HG03565 (cell line): ENCODE measurements around the gene CNTNAP2.
"Not testable (repeated sequence)": the region's sequence is repeated elsewhere in the genome, so short reads cannot be mapped to it uniquely, and the experiment has no call there.

Source experiments
- ATAC-seq: cut with Tn5 transposase; IDR thresholded peaks from one replicate; pipeline ENCODE4 v1.9.1; 2021; ENCODE audit warnings: mild to moderate bottlenecking, moderate library complexity; ENCODE audit not compliant: unreplicated experiment

CNTNAP2 gene

GRCh38 chr7:147586526-147586925 is 1469.9 kb downstream of the CNTNAP2 start:
- no peak for ATAC-seq

DNA sequence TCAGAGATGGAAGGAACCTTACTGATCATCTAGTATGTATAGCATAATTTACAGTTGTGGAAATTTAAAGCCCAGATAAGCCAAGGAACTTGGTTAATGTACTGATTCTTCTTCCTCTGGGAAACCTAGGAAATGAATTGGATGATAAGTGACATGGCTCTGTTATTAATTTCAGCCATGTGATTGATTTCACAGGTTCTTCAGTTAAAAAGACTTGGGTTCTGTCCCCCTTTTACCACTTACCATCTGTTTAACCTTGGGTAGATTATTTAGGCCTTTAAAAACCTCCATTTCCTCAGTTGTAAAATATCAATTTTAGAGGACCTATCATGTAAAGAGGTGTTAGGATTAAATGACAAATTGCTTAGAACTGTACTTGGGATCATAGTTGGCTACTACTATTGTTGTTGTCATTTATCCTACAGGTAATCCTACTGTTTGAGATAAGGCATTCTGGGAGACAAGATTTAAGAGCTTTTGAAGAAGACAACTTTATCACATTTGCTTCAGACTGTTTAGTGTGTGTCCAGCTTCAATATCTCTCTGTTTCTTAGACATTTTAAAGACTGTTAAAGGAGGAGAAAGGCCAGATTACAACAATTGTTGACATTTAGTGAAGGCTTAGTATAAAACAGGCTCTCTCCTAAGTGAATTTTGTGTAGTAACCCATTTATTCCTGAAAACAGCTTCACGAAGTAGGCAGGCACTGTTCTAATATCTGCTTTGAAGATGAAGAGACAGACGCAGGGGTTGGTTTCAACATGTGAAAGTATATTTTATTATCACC is 1476.9 kb downstream of the CNTNAP2 start:
- no peak for ATAC-seq

DNA sequence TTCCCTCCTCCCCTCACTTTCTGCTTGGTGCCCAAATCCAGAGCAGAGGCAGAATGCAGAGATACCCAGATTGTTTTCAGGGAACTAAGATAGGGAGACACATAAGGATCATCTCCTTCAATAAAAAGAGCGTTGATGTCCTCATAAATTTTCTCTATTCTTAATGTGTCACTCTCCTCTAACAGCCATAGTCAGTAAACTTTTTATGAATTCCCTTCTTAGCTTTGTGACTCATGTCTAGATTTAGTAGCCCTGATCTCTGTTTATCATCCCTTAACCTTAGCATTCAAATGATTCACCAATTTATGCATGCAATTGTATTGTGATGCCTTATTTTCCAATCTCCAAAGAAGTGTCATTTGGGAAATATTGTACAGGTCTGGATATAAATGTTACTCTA is 1478.4 kb downstream of the CNTNAP2 start:
- no peak for ATAC-seq

DNA sequence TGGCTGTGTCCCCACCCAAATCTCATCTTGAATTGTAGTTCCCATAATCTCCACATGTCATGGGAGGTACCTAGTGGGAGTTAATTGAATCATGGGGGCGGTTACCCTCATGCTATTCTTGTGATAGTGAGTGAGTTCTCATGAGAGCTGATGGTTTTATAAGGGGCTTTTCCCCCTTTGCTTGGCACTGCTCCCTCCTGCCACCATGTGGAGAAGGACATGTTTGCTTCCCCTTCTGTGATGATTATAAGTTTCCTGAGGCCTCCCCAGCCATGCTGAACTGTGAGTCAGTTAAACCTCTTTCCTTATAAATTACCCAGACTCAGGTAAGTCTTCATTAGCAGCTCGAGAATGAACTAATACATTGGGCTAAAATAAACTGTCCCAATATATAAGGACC is 1482.1 kb downstream of the CNTNAP2 start:
- ATAC-seq: not testable (repeated sequence)

DNA sequence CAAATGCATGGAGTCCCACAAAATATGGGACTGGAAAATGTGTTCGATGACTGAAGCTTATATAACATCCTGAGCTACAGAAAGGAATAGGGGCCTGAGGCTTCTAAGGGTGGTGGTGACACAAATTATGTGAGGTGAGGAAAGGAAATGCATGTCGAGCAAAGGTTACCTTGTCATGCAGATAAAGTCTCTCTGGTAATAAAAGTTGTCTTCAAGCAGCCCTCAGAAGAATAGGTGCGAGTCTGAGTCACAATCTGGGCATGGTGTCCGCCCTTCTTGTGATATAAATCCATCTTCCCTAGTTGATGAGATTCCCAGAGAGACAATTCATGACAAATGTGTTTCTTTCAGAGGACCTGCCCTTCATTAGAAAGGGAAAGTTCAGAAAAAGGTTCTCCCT is 1488.7 kb downstream of the CNTNAP2 start:
- no peak for ATAC-seq

DNA sequence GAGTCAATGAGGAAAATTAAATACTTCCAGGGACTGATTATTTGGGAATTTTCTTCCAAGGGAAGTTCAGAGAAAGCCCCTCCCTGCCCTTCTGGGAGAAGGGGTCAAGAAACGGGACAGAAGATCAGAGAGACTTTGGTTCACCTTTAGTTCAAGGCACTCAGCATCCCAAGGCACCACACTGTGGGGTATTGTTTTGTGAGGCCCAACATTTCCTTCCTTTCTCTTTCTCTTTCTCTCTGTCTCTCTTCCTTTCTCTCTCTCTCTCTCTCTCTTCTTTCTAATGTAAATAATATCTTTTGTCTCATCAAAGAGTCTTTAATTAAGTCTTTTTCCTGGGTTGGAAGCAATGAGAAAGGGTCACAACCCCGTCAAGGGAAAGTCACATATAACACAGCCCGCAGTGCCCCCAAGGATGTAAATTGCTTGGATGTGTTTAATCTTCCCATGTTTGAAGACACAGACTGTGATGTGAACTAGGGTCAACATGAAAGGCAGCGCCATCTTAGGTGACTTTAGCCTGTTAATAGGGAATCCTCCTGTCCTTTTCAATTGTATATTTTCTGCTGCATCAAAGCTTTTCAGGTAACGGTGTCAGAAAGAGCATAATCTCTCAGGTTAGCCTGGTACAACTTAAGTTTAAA is 1490.7 kb downstream of the CNTNAP2 start:
- ATAC-seq: no peak

GRCh38 chr7:147611431-147611830 is 1494.8 kb downstream of the CNTNAP2 start:
- ATAC-seq: no peak

DNA sequence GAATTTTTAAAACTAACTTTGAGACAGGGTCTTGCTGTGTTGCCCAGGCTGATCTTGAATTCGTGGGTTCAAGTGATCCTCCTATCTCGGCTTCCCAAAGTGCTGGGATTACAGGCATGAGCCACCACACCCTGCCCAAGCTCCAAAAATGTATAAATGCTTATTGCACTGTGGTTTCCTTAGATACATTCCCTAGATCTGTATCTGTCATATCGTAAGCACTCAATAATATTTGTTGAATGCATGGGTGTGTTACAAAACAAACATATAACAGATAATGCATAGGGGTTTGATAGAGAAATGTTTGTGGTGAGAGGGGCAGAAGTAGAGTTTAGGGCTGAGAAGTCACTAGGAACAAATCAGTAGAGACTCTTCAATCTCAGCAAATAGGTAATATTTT is 1518.7 kb downstream of the CNTNAP2 start:
- ATAC-seq: no peak

GRCh38 chr7:147636553-147636952 is 1520.0 kb downstream of the CNTNAP2 start:
- no peak for ATAC-seq

GRCh38 chr7:147638566-147638965 is 1522.0 kb downstream of the CNTNAP2 start:
- no peak for ATAC-seq

- no peak for ATAC-seq
Observed at GRCh38 chr7:147639037-147639436, 1522.4 kb downstream of the CNTNAP2 start.

GRCh38 chr7:147639751-147640150 is 1523.2 kb downstream of the CNTNAP2 start:
- no peak for ATAC-seq

DNA sequence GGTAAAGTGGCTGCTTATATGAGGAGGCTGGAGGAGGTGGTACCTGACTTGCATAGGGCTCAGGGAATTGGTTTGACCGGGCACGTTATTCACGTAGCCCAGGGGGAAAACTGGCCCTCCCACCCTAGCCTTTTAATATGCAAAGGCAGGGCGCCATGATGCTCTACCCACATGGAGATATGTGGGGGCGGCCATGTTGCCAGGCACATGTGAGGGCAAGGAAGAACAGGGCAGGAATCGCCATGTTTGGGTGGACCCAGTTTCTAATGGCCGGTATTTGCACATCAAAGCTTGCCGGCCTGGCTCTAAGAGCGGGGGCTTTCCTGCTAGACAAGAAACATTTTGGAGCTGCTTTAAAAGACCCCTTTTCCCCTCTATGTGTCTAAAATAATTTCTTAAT is 1524.2 kb downstream of the CNTNAP2 start:
- ATAC-seq: no peak

DNA sequence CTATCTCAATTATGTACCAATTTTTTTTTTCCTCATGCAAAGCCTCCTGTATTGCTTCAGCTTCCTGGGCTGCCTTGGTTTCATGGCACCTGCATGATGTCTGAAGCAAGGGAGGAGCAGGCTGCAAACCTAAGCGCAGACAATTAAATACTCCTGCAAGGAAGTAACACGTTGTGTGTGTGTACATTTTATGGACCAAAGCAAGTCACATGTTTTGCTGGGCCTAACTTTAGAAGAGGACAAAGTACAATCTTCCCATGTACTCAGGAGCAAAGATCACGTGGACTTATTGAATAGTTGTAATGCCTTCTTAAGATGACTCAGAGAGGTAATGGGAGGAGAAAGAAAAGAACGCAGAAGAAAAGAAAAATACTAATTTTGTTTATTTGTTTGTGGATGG is 1530.0 kb downstream of the CNTNAP2 start:
- no peak for ATAC-seq

DNA sequence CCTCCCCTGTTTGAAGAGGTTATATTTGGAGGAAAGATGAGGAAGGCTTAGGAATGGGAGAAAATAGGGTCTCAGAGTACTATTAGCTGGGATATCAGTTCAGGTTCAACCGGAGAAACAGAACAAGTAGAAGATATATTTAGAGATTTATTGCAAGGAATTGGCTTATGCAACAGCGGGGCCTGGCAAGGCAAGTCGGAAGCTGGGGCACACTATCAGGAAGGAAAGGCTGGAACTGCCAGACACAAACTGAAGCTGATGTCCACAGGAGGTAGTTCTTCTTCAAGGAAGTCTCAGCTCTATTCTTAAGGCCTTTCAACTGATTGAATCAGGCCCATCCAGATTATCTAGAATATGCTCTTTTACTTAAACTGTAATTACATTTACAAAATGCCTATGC is 1534.4 kb downstream of the CNTNAP2 start:
- no peak for ATAC-seq

GRCh38 chr7:147651601-147652000 is 1535.0 kb downstream of the CNTNAP2 start:
- no peak for ATAC-seq

GRCh38 chr7:147653456-147653855 is 1536.9 kb downstream of the CNTNAP2 start:
- no peak for ATAC-seq

DNA sequence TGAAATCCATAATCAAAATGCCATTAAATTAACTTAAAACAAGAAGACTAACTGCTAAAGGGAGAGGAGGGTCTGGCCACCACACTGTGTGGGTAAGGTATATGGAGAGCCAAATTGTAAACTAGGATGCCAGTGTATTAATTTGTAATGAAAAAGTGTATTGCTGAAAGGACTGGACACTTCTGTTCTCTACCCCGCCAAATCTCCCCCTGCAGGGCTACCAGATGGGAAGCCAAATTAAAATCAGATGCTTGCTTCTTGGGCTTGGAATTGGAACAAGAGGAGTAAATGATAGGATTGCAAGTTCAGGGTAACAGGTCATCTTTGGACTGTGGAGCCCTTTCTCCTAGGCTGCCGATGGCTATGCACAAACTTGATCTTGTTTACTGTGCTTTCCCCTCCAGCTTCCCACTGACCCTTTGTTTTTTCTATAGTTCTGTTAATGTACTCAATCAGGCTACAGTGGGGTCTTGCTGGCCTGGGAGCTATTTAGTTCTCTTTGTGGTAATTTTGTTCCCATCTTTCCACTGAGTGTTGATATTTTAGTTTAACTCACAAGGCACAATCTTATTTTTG is 1541.9 kb downstream of the CNTNAP2 start:
- no peak for ATAC-seq

- ATAC-seq: no peak
Observed at GRCh38 chr7:147659036-147659995, 1542.7 kb downstream of the CNTNAP2 start.

- no peak for ATAC-seq
Observed at GRCh38 chr7:147664541-147664940, 1547.9 kb downstream of the CNTNAP2 start.

GRCh38 chr7:147670759-147671158 is 1554.2 kb downstream of the CNTNAP2 start:
- no peak for ATAC-seq
